Measurements from ENCODE around the gene ADAM15. TPM values are rescaled to one million over a fixed set of nuclear protein-coding genes. Genes with fewer than 3 reads are reported as not detected.

The ADAM15 gene
- total RNA-seq, 1 experiment from 2014 or later = 30.6 TPM

DNA sequence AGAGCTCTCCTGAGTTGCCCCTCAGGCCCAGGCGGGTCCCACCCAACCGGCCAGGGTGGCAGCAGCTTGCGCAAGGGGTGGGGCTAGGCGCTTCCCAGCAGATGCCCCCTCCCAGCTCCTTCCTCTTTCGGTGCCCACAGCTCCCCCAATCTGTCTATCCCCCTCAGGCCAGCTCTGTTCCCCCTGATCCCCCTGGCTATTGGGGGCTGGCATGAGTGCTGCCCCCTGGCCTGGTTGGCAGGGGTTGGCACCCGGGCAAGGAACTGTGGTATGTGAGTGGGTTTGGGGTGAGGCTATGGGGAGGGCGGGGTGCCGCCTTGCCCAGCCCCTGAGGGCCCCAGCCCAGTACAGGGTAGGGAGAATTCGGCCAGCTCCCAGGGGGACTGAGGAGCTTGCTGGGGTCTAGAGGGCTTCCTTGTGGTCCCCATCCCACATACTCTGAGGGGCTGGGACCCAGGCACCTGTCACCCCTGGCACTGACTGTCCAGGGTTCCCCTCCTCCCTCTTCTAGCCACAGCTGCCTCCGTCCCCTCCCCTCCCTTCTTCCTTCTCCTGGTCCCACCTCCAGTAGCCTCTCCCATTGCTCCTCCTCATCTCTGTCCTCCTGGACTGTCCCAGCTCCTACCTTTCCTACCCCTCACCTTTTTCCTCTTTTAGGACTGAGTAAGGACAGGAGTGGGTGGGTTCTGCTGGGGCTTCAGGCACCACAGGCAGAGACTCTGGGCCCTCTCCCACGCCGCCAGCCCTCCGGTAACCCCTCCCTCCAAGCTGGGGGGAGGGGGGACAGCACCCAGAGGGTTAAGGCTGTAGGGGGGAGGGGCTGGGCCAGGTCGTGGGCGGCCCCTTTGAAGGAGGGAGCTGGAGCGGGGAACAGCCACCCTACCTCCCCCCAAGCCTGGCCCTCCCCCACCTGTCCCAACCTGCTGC is 42.8 kb upstream of the ADAM15 start:
- Histone ChIP-seq H3K23me2 (ENCODE audit: insufficient read length, low read depth, low read length, poor library complexity, severe bottlenecking) (peaks cover 8% of the 10 kb centered on the region), H3K14ac (ENCODE audit: insufficient read depth, low read length) (no peak overlapping the region), H2BK12ac (ENCODE audit: insufficient read length, low read depth, low read length) (no peak overlapping the region), H2BK20ac (ENCODE audit: low read depth, low read length, poor library complexity, severe bottlenecking) (no peak overlapping the region), H3K4me1 (ENCODE audit: insufficient read depth, low read length) (peaks cover 8% of the 10 kb centered on the region; the same call in 1 of the 2 replicates), H4K91ac (ENCODE audit: insufficient read length, low read depth, low read length) (no peak overlapping the region), H2BK5ac (ENCODE audit: insufficient read length, low read length) (no peak overlapping the region), H3K9ac (ENCODE audit: extremely low read depth, insufficient read length, low read length) (no peak overlapping the region), H2AK5ac (ENCODE audit: insufficient read length, low read length) (no peak overlapping the region), H2BK15ac (ENCODE audit: low read depth, low read length) (no peak overlapping the region), H3K79me2 (ENCODE audit: insufficient read depth, low read length) (no peaks in the 10 kb centered on the region; the same call in 1 of the 2 replicates), H4K8ac (replicated peaks; ENCODE audit: insufficient read length, low read depth, low read length) (no peak overlapping the region), H3K4me2 (ENCODE audit: insufficient read depth, insufficient read length, low read length) (peak overlapping the region; percentile 10), H2AFZ (ENCODE audit: low read length) (no peak overlapping the region), H2BK120ac (ENCODE audit: low read depth, low read length, poor library complexity, severe bottlenecking) (no peak overlapping the region), H3K9me3 (ENCODE audit: control insufficient read depth, low read depth, low read length) (no peaks in the 10 kb centered on the region), H3K27ac (ENCODE audit: insufficient read length, low read depth, low read length) (no peak overlapping the region), H3K79me1 (ENCODE audit: insufficient read depth, low read depth, low read length, poor library complexity, severe bottlenecking) (no peaks in the 10 kb centered on the region), H3K4ac (ENCODE audit: low read depth, low read length) (no peak overlapping the region), H3K56ac (ENCODE audit: insufficient read length, low read depth, low read length) (no peak overlapping the region), H4K5ac (ENCODE audit: insufficient read length, low read depth, low read length) (no peak overlapping the region), H3K18ac (ENCODE audit: insufficient read length, low read depth, low read length) (no peak overlapping the region), H3T11ph (ENCODE audit: low read length) (no peak overlapping the region), H3K27me3 (ENCODE audit: insufficient read depth, low read length) (no peaks in the 10 kb centered on the region), H3K23ac (ENCODE audit: insufficient read length, low read depth, low read length) (no peak overlapping the region), H4K20me1 (ENCODE audit: control insufficient read depth, insufficient read depth, insufficient read length) (no peaks in the 10 kb centered on the region)
- H3K4me1 Mint-ChIP-seq = peaks cover 54 to 71% of the 10 kb centered on the region in 2 experiments
- H3K27me3 Mint-ChIP-seq (ENCODE audit: low read depth) = no peaks in the 10 kb centered on the region
- no CpG with 5 or more reads among the region's 16 CpGs for WGBS (ENCODE audit: extremely low coverage, insufficient read length, low lambda C conversion rate)
- peaks cover 3 to 7% (median 5%) of the 10 kb centered on the region in 3 experiments; a peak in 5 of 7 replicates for H3K36me3 Mint-ChIP-seq (ENCODE audit: insufficient read depth in 1 of 3, low read depth in 3 of 3)
- TF ChIP-seq CTCF (conservative IDR thresholded peaks at IDR 0.05) = no peak
- H3K27ac Mint-ChIP-seq = peak overlapping the region in 2 of 3 experiments; percentile 70 to 90; a peak in 1 of 7 replicates
- H3K4me3 Mint-ChIP-seq = peak overlapping the region in 1 of 2 experiments; percentile 46; a peak in 2 of 5 replicates
- no peaks in the 10 kb centered on the region; a peak in 2 of 5 replicates for H3K9me3 Mint-ChIP-seq
- no peak for DNase-seq
